Esophagus muscularis mucosa (tissue), 4 donors: ENCODE data around the gene CPAMD8. TPM values are rescaled to one million over a fixed set of nuclear protein-coding genes. Genes with fewer than 3 reads are reported as not detected.

Experiments
- DNase-seq: peaks from one replicate; pipeline ENCODE4 v3.0.0-alpha.2; 2017; ENCODE audit errors: extremely low spot score
- H3K27ac ChIP-seq, 4 donors: fragments of 200-600 bp; sonication (generic); replicated peaks in 1 of 4; 1 replicate in 3 of 4; 2 replicates in 1 of 4; pipeline ENCODE4 v1.5.1; 2016 to 2019; ENCODE audit warnings: mild to moderate bottlenecking in 1 of 4
- H3K27me3 ChIP-seq, 4 donors: fragments of 200-600 bp; sonication (generic); one replicate each; pipeline versions ENCODE4 v1.5.1 to v1.6.0; 2016 to 2019
- H3K36me3 ChIP-seq, 4 donors: fragments of 200-600 bp; sonication (generic); one replicate each; pipeline ENCODE4 v1.5.1; 2016 to 2019
- H3K4me1 ChIP-seq, 4 donors: fragments of 200-600 bp; sonication (generic); one replicate each; pipeline ENCODE4 v1.5.1; 2016 to 2019
- H3K4me3 ChIP-seq, 4 donors: fragments of 200-600 bp; sonication (generic); 1 replicate in 2 of 4; 2 replicates in 2 of 4; pipeline ENCODE4 v1.5.1; 2016 to 2019; ENCODE audit warnings: mild to moderate bottlenecking in 4 of 4, moderate library complexity in 1 of 4
- H3K9me3 ChIP-seq, 4 donors: fragments of 200-600 bp; sonication (generic); 1 replicate in 3 of 4; 2 replicates in 1 of 4; pipeline ENCODE4 v1.5.1; 2016 to 2019
- EP300 ChIP-seq: sonication (generic); formaldehyde crosslinking; IDR thresholded peaks from one replicate; pipeline ENCODE4 v1.6.1; 2017; ENCODE audit warnings: antibody characterized with exemption
- POLR2A ChIP-seq: fragments of 450-650 bp; IDR thresholded peaks from one replicate; pipeline ENCODE4 v1.6.1; 2017; ENCODE audit warnings: antibody characterized with exemption, moderate library complexity, mild to moderate bottlenecking, low read depth
- POLR2AphosphoS5 ChIP-seq, 2 donors: sonication (generic); formaldehyde crosslinking; IDR thresholded peaks; one replicate each; pipeline ENCODE4 v1.6.1; 2017; ENCODE audit warnings: antibody characterized with exemption in 2 of 2
- WGBS: methylation state at CpG from one replicate; pipeline ENCODE4 v1.1.5; 2018; 5-methylcytosine and 5-hydroxymethylcytosine counted together
- intact Hi-C: fragments of 100-400 bp; cut with DNase I; formaldehyde crosslinking; loops from one replicate; pipeline ENCODE4 v1.15.1; 2023
- total RNA-seq, 4 donors: library from RNA; depleted of rRNA; stranded (reverse); fragments of >200 nt; gene quantifications; one replicate each; pipeline versions ENCODE4 v1.1.0 to v1.2.1, GENCODE V29; 2016
- TF ChIP-seq, protein P1 (sequence below), 3 experiments: fragments of 200-600 bp in 2 of 3; fragments of 450-650 bp in 1 of 3; sonication (generic) in 2 of 3; IDR thresholded peaks; one replicate each; pipeline ENCODE4 v1.5.1; 2017 to 2019; ENCODE audit warnings: antibody characterized with exemption in 3 of 3, mild to moderate bottlenecking in 2 of 3, moderate library complexity in 1 of 3

The CPAMD8 gene
- total RNA-seq, 4 donors from 2014 or later, result 9.6 to 21.0 (median 13.0) TPM

DNA sequence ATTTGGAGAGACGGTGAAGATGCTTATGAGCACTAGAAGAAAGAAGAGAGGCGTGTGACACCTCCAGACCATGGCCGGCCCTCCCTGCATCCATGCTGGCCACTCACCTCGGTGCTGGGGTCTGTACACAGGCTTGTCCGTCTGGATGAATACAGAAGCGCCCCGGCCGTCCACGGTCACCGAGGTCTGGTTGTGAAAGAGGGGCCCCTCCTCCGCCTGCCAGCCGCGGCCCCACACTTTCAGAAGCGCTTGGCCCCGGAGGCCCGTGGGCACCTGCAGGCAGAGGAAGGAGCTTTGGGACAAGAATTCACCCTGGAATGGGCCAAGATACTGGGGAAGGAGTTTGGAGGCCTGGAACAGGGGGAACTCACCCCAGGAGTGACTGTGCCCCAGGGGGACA is 15.1 kb downstream of the CPAMD8 start:
- no peak overlapping the region for H3K4me3 ChIP-seq
- peaks cover 0 to 21% (median 0%) of the 10 kb centered on the region in 4 donors for H3K36me3 ChIP-seq
- H3K27ac ChIP-seq, result no peak overlapping the region
- no peaks in the 10 kb centered on the region for H3K4me1 ChIP-seq
- H3K9me3 ChIP-seq, result peaks cover 0 to 9% (median 3%) of the 10 kb centered on the region in 4 donors
- peaks cover 0 to 30% (median 0%) of the 10 kb centered on the region in 4 donors for H3K27me3 ChIP-seq
- TF ChIP-seq EP300 (no peak), POLR2AphosphoS5 (IDR thresholded peaks at IDR 0.05) (no peak), POLR2A (no peak)
- TF ChIP-seq, protein P1, sequence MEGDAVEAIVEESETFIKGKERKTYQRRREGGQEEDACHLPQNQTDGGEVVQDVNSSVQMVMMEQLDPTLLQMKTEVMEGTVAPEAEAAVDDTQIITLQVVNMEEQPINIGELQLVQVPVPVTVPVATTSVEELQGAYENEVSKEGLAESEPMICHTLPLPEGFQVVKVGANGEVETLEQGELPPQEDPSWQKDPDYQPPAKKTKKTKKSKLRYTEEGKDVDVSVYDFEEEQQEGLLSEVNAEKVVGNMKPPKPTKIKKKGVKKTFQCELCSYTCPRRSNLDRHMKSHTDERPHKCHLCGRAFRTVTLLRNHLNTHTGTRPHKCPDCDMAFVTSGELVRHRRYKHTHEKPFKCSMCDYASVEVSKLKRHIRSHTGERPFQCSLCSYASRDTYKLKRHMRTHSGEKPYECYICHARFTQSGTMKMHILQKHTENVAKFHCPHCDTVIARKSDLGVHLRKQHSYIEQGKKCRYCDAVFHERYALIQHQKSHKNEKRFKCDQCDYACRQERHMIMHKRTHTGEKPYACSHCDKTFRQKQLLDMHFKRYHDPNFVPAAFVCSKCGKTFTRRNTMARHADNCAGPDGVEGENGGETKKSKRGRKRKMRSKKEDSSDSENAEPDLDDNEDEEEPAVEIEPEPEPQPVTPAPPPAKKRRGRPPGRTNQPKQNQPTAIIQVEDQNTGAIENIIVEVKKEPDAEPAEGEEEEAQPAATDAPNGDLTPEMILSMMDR (IDR thresholded peaks at IDR 0.05), result no peak
- 84% methylated on average over 10 of the region's 16 CpGs for WGBS
- no peak for DNase-seq
- intact Hi-C loops, result no loop called here

DNA sequence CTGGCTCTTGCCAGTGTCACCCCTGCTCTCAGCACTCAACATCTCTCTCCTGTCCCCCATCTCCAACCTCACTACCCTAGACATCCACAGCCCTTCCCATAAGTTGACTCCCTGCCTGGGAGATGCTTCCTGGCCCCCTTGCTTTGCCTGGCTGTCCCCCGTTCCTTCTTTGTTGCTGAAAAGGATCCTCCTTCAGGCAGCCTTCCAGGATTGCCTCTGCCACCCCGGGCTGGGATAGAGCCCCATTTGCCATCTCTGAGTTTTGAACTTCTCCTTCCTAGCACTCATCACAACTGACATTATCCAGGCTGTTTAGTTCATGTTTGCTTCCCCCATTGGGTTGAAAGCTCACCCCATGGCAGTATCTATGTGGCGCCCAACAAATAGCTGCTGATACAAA is 20.0 kb downstream of the CPAMD8 start:
- Histone ChIP-seq H3K36me3 (peaks cover 0 to 23% (median 0%) of the 10 kb centered on the region in 4 donors), H3K27ac (no peak overlapping the region), H3K4me1 (no peaks in the 10 kb centered on the region), H3K4me3 (no peak overlapping the region), H3K27me3 (peaks cover 0 to 16% (median 0%) of the 10 kb centered on the region in 4 donors), H3K9me3 (peaks cover 0 to 9% (median 3%) of the 10 kb centered on the region in 4 donors)
- DNase-seq, result no peak
- TF ChIP-seq POLR2AphosphoS5 (IDR thresholded peaks at IDR 0.05), result no peak
- TF ChIP-seq EP300, result no peak
- TF ChIP-seq, protein P1 (IDR thresholded peaks at IDR 0.05), result no peak
- TF ChIP-seq POLR2A, result no peak
- WGBS, result 95% methylated on average over 3 of the region's 3 CpGs
- intact Hi-C loops, result no loop called here

DNA sequence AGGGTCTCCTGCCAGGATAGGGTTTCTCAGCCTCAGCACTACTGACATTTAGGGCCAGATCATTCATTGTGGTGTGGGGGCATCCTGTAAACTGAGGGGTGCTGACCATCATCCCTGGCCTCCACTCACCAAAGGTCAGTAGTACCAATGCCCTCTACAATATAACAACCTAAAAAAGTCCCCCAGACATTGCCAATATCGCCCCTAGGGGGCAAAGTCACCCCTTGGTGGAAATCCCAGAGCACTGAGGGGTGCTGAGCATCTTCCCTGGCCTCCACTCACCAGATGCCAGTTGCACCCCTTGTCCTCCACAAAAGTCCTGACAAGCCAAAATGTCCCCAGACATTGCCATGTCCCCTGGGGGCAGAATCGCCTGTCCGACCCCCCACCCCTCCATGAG is 21.6 kb downstream of the CPAMD8 start:
- Histone ChIP-seq H3K36me3 (peaks cover 0 to 25% (median 0%) of the 10 kb centered on the region in 4 donors), H3K4me3 (no peak overlapping the region), H3K4me1 (no peaks in the 10 kb centered on the region), H3K9me3 (peaks cover 0 to 9% (median 3%) of the 10 kb centered on the region in 4 donors), H3K27ac (no peak overlapping the region), H3K27me3 (peaks cover 0 to 21% (median 0%) of the 10 kb centered on the region in 4 donors)
- 40% methylated on average over 1 of the region's 3 CpGs for WGBS
- TF ChIP-seq POLR2AphosphoS5 (IDR thresholded peaks at IDR 0.05), result no peak
- no peak for TF ChIP-seq EP300
- TF ChIP-seq POLR2A, result no peak
- TF ChIP-seq, protein P1 (IDR thresholded peaks at IDR 0.05), result no peak
- intact Hi-C loops, result no loop called here
- no peak for DNase-seq

DNA sequence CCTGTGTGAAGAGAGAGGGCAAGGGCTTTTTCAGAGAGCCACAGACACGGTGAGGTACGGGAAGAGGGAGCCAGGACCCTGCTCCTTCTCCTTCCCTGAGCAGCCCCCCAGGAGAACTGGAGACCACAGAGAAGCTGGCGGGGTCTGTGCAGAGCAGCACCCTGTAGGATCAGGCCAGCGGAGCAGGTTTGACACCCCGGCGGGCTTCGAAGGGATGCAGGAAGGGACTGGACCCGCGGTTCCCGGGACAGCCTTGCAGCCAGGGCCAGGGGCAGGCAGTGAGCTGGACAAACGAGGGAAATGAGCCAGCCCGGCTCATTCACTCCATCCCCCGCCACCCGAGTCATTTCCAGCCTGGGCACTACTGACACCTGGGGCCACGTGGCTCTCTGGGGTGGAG is 22.2 kb downstream of the CPAMD8 start:
- Histone ChIP-seq H3K36me3 (peaks cover 0 to 19% (median 0%) of the 10 kb centered on the region in 4 donors), H3K27ac (no peak overlapping the region), H3K4me3 (no peak overlapping the region), H3K27me3 (peaks cover 0 to 21% (median 0%) of the 10 kb centered on the region in 4 donors), H3K9me3 (peaks cover 0 to 5% (median 0%) of the 10 kb centered on the region in 4 donors), H3K4me1 (no peaks in the 10 kb centered on the region)
- WGBS, result 63% methylated on average over 2 of the region's 15 CpGs
- TF ChIP-seq EP300 (no peak), POLR2A (no peak), POLR2AphosphoS5 (IDR thresholded peaks at IDR 0.05) (no peak)
- TF ChIP-seq, protein P1 (IDR thresholded peaks at IDR 0.05), result no peak
- DNase-seq, result no peak
- intact Hi-C loops, result no loop called here

DNA sequence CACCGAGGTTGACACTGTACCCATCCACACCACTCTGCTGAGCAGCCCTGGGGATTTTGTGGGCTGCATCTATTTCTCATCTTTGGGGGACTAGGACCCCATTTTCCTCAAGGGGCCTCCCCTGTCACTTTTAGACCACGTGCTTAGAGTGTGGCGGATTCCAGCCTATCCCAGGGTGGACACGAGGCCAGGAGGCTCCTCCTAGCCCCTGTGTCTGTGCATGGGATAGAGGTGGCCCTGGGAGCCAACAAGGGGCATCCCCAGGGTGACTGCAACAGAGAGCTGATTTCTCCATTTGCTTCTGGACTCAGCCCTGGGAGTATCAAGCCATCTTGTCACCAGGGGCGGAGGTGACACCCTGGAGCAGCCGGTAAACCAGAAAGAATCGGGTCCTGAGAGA is 24.2 kb downstream of the CPAMD8 start:
- DNase-seq, result no peak
- intact Hi-C loops, result no loop called here
- peaks cover 0 to 25% (median 0%) of the 10 kb centered on the region in 4 donors for H3K27me3 ChIP-seq
- TF ChIP-seq POLR2A (no peak), POLR2AphosphoS5 (IDR thresholded peaks at IDR 0.05) (no peak), EP300 (no peak)
- TF ChIP-seq, protein P1 (IDR thresholded peaks at IDR 0.05), result no peak
- 79% methylated on average over 7 of the region's 7 CpGs for WGBS
- H3K4me1 ChIP-seq, result no peaks in the 10 kb centered on the region
- H3K27ac ChIP-seq, result no peak overlapping the region
- H3K4me3 ChIP-seq, result no peak overlapping the region
- peaks cover 0 to 13% (median 5%) of the 10 kb centered on the region in 4 donors for H3K9me3 ChIP-seq
- H3K36me3 ChIP-seq, result peaks cover 0 to 11% (median 0%) of the 10 kb centered on the region in 4 donors
